Left lobe of liver (tissue), 2 donors: ENCODE results near the gene CLEC12A. TPM values are rescaled to one million over a fixed set of nuclear protein-coding genes. Genes with fewer than 3 reads are reported as not detected.
"Not testable (repeated sequence)": the region's sequence is repeated elsewhere in the genome, so short reads cannot be mapped to it uniquely, and the experiment has no call there.

Experiments used
- ATAC-seq: fragments of 200-7000 bp; cut with Tn5 transposase; one replicate; pipeline ENCODE4 v1.9.1; 2020; ENCODE audit warnings: mild to moderate bottlenecking, moderate library complexity
- DNase-seq: peaks from one replicate; pipeline ENCODE4 v3.0.0-alpha.2; 2020; ENCODE audit warnings: low spot score
- total RNA-seq: library from RNA; stranded (reverse); gene quantifications from one replicate; pipeline ENCODE4 v1.2.1, GENCODE V29; 2021
- donor health status: DM: no; HTN: no; CAD: no; lungs with moderate emphysema.
- donor health status: DM: no; HTN: yes; CAD: no.

The CLEC12A gene
- total RNA-seq, 1 donor from 2014 or later: 0.38 TPM

DNA sequence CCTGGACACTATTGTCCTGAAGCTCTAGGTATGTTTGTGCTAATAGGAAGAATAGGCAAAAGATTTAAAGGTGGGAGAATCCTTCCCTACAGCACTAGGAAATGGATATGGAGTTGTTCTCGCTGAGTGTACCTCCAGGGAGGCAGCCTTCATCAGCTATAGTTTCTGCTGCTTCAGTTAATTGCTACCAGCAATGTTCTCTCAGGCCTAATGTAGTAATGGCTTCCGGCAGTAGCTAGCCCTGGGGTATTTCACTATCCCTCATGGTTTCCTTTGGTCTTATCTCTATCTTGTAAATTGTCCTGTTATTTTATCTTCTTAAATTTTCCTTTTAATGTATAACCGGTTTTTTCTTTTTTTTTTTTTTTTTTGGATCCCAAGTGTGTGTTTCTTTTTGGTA is 9.3 kb upstream of the CLEC12A start:
- no peak for DNase-seq

DNA sequence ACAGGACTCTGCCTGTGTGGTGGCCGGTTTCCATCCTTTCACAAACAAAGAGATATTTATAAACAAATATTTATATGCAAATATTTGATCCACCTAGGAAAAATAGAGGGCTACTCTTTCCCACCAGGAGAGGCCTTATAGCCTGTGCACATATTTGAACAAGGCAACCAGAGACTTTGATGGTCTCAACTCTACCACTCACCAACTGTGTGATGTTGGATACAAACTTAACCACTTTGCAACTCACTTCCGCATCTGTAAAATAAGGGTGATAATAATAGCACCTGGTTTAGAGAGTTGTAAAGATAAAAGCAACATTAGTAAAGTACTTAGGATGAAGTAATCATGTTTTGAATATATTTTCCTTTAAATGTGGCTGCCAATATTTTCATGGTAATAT is 1.5 kb upstream of the CLEC12A start:
- DNase-seq (no peak), ATAC-seq (no peak)

More for the DNA sequence above, 9.3 kb upstream of the CLEC12A start:
- ATAC-seq: no peak

DNA sequence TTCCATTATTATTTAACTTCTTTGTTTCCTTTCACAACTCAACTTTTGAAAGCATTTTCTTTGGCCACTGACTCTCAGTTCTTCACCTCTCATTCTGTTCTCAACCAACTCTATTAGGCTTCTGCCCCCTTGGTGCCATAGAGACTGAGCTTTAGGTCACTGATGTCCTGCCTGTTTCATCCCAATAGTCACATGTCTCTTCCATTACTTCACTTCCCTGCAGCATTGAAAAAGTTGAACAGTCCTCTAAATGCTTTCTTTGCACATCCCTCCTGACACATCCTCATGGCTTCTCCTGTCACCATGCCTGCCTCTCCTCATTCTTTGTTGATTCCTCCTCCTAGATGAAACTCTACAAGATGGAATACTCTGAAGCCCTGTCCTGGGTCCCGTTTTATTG is 2.7 kb downstream of the CLEC12A start:
- no peak for ATAC-seq

DNA sequence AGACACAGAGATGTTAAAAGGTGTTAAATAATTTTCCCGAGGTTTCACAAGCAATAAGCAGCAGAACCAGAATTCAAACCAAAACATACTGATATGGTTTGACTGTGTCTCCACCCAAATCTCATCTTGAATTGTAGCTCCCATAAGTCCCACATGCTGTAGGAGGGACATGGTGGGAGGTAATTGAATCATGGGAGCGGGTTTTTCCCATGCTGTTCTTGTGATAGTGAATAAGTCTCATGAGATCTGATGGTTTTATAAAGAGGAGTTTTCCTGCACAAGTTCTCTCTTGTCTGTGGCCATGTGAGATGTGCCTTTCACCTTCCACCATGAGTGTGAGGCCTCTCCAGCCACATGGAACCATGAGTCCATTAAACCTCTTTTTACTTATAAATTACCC is 3.5 kb downstream of the CLEC12A start:
- ATAC-seq, DNase-seq: not testable (repeated sequence)

More for the DNA sequence above, 2.7 kb downstream of the CLEC12A start:
- DNase-seq: no peak

DNA sequence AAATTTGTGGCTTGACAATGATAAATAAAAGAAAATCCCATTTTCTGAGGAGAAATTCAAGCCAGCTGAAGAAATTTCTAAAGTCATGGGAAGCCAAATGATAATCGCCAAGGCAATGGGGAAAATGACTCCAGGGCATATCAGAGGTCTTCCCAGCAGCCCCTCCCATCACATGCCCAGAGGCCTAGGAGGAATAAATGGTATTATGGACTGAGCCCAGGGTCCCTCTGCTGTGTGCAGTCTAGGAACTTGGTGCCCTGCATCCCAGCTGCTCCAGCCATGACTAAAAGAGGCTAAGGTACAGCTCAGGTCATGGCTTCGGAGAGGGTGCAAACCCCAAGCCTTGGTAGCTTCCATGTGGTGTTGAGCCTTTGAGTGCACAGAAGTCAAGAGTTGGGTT is 4.4 kb downstream of the CLEC12A start:
- DNase-seq (no peak), ATAC-seq (no peak)

DNA sequence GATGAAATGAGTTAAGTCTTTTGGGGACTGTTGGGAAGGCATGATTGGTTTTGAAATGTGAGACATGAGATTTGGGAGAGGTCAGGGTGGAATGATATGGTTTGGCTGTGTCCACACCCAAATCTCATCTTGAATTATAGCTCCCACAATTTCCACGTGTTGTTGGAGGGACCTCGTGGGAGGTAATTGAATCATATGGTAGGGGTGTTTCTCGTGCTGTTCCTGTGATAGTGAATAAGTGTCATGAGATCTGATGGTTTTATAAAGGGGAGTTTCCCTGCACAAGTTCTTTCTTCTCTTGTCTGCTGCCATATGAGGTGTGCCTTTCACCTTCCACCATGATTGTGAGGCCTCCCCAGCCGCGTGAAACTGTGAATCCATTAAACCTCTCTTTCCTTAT is 5.4 kb downstream of the CLEC12A start:
- ATAC-seq, DNase-seq: not testable (repeated sequence)

DNA sequence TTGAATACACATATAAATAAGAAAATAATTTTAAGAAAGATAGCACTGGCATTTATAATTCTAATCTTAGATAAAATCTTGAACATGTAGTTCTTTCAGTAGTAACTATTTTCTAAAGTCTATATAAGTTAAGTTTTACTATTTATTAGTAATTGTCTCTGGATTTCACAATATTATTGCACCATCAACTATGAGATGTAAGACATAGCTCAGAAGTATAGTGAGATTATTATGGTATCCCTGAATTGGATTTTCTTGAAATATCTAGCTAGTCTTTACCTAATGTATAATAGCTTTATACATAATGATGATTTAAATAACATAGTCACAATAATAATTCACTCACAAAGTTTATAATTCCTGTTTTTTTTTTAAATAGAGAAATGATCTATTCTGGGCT is 6.7 kb downstream of the CLEC12A start:
- ATAC-seq: no peak
- DNase-seq: no peak

DNA sequence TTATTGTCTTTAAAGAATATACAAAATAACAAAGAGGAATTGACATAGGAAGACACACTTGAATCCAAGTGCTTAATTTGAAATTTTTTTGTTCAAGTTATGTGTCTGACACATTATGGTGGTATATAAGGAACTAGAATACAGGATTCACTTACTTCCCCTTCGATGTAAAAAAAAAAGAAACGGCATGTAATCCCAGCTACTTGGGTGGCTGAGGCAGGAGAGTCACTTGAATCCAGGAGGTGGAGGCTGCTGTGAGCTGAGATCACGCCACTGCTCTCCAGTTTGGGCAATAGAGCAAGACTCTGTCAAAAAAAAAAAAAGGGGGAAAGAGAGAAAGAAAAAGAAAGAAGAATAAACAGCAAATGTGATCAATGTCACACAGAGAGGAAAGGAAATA is 8.9 kb downstream of the CLEC12A start:
- ATAC-seq (no peak), DNase-seq (no peak)

DNA sequence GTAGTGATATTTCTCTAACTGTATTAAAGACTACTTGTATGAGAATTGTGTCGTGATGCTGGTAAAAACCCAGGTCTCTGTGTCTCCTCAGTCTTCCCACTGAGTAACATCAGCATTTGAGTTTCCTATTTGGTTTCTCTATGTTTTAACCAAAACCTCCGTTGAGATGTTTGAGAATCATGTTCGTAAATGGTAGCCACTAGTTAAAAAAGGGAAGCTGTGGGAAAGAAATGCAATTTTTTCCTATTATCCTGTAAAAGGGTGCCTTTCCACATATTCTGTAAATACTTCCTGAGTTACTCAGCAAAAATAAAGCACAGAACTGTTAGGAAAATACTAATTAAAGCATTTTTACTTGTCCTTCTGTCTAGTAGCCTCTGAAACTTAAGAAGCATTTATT is 20.7 kb downstream of the CLEC12A start:
- DNase-seq (no peak), ATAC-seq (no peak)

DNA sequence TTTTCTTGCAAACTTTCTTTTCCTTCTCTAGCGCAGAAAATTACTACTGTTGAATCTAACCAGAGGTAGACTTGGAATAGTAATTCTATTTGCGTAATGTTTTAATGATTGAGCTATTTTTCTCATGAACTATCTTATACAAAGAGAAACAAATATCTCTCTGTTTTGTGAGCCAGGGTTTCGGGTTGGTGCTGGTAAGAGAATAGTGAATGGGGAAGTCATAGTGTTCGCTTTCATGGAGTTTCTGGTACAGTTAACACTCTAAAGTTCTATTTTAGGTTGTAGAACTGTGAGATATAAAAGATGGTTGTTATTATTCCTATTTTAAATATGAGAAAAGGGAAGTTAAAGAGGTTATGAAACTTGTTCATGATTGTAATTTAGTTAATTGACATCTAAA is 21.1 kb downstream of the CLEC12A start:
- ATAC-seq: no peak
- no peak for DNase-seq

DNA sequence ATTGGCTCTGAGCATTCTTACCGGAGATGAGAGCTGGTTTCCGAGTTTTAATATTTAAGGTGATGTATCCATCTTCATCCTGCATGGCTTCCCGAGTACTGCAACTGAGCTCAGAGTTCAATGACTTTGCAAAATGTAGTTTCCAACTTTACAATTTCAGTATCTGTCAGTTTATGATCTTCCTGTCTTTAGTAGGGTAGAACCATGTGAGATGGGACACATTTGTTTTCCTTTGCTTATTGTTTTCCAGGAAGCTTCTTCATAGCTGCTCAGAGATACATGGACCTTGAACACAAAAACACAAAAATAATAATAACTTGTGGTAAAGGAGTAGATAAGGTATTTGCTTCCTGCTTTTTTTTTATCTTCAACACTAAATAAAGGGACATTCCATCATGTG is 27.8 kb downstream of the CLEC12A start, which contains the start of gene CLEC1B:
Gene CLEC1B, minus strand, starts transcription at position 106 of the 400 bp plus-strand sequence. Its CDS starts 21 bp downstream, at position 85.
- DNase-seq: no peak
- peak; percentile 49 for ATAC-seq

DNA sequence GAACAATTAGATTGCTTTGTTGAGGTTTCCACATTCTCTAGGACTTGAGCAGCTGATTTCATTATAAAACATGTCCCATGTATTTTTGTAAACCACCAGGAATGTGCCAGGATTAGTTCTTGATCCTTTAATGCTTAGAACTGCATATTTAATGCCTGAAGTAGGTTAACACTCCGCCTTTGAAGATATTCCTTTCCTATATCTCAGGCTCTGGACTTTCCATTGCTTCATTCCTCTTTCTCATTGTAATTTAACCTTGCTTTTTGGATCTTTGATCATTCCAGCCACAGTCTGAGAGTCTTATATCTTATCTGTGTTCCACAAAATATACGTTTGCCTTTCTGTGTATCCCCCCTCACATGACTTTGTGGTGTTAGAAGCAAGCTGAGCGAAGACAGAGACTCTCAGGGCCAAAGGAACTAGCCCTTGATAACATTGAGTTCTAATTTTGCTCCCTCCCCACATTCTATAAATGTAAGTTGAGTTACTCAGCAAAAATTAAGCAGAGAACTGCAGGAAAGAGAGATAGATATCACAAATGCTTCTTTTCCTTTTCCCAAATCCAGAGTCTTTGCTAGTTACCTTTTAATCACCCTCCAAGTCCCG is 30.1 kb downstream of the CLEC12A start:
- DNase-seq (no peak), ATAC-seq (peak; percentile 43)

DNA sequence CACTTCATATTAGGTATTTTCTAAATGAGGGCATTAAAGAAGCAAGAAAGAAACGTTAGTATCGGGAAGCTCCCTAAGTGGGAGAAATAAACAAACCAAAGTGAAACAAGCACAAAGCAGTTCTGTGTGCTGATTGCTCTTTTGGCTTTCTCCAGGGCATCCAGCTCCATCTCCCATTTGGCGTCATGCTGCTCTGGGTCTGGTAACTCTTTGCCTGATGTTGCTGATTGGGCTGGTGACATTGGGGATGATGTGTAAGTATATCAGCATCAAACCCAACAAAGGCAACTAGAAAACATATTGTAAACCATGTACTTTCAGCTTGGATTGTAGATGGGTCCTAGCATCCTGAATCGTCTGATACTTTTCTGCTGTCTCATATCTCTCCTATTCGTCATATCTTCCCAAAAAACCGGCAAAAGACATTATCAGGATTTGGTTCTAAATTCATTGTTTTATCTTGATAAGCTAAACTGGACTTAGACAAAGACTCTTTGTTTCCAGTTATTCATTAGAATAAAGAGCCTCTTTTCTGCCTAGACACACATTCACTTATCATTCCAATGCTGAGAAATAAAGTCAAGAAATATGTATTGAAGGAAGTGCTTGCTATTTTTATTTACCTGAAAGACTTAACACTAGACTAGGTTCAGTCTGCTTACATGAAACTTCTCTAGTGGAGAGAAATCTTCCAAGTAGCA is 41.6 kb downstream of the CLEC12A start:
- ATAC-seq: no peak
- DNase-seq: no peak

DNA sequence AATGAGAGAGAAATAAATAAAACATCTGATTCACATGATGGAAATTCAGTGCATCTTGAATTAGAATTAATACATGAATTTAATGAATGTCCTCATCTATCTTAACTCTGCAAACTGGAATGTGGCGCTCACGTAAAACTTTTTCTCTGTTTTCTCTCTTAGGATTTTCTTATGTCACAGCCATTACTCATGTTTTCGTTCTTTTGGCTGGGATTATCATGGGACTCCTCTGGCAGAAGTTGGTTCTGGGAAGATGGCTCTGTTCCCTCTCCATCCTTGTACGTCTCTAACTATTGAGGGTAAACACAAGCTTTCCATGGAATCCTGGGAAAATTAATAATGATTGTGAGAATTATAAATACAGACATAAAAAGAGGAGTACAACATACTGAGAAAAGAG is 44.2 kb downstream of the CLEC12A start:
- ATAC-seq: no peak
- no peak for DNase-seq

DNA sequence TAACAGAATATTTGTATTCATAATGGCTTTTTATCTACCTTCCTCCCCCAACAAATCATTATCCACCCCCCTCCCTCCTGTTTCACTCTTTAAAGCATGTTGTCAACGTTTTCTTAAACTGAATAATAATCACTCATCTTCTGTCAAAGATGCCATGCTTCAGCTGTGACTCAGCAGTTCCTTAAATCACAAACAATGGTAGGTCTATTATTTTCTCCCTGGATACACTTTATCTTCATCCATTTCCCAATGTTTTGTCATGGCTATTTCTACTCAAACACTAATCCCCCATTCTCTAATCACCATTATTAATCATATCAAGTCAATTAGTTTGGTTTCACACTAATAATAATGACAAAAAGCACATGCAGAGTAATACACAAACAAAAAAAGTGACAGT is 45.7 kb downstream of the CLEC12A start:
- no peak for ATAC-seq

DNA sequence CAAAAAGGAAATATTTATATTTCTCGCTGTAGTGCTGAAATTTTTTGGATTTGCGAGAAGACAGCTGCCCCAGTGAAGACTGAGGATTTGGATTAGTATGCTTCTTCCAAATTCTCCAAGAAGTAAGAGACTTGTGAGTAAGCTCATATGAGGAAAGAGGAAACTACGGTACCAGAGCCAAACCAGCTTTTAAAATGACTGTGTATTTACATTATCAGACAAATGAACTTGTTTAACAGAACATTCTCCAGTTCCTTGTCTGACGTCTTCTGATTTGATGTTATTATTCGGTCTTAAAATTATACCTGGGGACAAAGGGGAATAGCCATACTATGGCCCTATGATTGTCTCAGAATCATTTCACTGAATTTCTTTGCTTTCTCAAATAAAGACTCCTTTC is 47.2 kb downstream of the CLEC12A start:
- DNase-seq (no peak), ATAC-seq (no peak)

More for the DNA sequence above, 45.7 kb downstream of the CLEC12A start:
- DNase-seq: no peak

DNA sequence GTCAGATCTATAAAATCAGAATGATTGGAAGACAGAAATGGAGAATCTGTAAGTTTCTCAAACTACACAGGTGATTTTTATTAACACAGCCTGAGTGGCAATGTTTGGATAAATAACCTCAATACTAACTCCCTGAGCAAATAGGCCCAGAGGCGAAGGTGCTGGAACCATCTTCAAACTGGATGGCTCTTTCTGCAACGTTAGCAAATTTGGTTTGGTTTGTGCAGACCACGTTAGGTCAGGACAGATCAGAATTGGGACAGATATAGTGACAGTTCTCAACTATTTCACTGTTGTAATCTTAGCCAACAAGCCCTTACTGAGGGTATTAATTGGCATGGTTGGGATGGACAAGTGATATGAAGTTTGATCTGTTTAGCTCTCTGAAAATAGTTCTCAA is 50.1 kb downstream of the CLEC12A start:
- no peak for ATAC-seq
- no peak for DNase-seq

DNA sequence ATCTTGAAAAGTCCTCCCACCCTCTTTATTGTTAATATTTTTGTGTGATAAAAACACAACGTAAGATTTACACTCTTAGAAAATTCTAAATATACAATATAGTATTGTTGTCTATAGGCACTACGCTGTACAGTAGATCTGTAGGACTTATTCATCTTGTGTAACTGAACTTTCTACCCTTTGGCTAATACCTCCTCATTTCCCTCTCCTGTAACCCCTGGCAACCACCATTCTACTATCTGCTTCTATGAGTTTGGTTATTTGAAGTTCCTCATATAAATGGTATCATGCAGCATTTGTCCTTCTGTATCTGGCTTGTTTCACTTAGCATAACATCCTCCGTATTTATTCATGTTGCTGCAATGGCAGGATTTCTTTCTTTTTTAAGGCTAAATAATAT is 54.0 kb downstream of the CLEC12A start:
- ATAC-seq (no peak), DNase-seq (no peak)

DNA sequence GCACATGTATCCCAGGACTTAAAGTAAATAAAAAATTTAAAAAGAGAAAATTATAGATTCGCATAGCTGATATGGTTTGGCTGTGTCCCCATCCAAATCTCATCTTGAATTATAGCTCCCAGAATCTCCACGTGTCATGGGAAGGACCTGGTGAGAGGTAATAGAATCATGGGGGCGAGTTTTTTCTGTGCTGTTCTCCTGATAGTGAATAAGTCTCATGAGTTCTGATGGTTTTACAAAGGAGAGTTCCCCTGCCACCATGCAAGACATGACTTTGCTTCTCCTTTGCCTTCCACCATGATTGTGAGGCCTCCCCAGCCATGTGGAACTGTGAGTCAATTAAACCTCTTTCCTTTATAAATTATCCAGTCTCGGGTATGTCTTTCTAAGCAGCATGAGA is 55.5 kb downstream of the CLEC12A start:
- DNase-seq, ATAC-seq: not testable (repeated sequence)

DNA sequence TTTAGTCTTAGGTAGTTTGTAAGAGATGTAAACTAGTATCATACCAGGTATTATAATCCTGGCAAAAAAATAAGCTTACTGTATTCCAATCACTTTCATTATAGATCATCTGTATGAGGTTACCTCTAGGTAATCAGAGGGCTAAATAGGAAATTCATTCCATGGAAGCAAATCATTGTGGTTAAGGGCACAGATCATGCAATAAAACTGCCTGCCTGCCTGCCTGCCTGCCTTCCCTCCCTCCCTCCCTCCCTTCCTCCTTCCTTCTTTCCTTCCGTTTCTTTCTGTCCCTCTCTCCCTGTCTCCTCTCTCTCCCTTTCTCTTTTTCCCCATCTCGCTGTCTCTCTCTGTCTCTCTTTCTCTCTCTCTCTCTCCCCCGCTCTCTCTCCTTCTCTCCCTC is 56.1 kb downstream of the CLEC12A start:
- ATAC-seq: no peak
- no peak for DNase-seq

DNA sequence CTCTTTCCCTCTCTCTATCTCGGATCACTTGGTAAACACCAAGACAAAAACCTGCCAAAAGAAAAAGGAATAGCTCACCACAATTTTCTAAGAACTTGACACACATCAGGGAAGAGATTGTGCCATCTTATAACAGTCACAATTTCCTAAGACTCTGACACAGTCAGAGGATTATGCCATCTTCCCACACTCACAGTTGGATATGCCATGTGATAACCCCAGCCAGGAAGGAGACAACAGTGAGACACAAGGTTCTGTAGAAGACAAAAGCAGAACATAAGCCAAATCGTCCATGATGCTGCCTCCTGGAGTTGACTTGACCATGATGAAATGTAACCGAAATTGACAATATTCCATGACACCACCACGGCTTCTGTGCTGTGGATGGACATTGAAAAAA is 56.5 kb downstream of the CLEC12A start:
- ATAC-seq: no peak
- no peak for DNase-seq

DNA sequence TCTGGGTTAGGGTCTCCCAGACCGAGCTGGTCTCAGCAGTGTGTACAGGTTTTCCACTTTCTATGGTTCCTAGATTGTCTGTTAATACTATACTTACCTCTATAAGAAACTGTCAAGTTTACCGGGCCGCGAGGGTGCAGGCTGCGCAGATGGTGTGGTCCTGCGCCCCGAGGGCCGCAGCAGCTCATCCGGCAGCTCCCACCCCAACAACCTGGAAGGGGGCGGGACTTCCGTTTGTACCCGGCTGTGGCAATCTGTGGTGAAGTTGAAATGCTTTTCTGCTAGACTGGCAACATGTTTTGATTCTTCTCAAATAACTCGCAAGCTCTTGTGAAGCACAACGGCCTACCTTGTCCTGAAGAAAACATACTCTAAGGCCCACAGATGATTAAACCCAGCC is 59.2 kb downstream of the CLEC12A start, which contains the start of gene CLEC9A:
Gene CLEC9A, plus strand, starts transcription at position 237 of the 400 bp plus-strand sequence. CDS start 22,006 bp downstream, outside the sequence.
- DNase-seq (no peak), ATAC-seq (no peak)
